Activated naive CD4-positive, alpha-beta T cell treated with anti-CD3 and anti-CD28 coated beads for 36 hours (primary cell): Measurements from ENCODE around the gene KRTAP5-8. TPM values are rescaled to one million over a fixed set of nuclear protein-coding genes. Genes with fewer than 3 reads are reported as not detected.
A peak's percentile ranks its signal among the peaks of the same experiment; 100 is the strongest.
"Not testable (repeated sequence)": the region's sequence is repeated elsewhere in the genome, so short reads cannot be mapped to it uniquely, and the experiment has no call there.

ENCODE experiments used
- CTCF ChIA-PET: fragments of 350-600 bp; sonication (Branson Sonifier 250); formaldehyde crosslinking; loops from one replicate; lab custom pipeline; 2021; ENCODE audit warnings: antibody characterized with exemption; lab: Charles Lee
- DNase-seq: peaks from one replicate; pipeline ENCODE4 v3.0.0-alpha.2; 2020
- H3K27ac Mint-ChIP-seq: one replicate; pipeline ENCODE4 v1.8.0; 2021; ENCODE audit warnings: mild to moderate bottlenecking, mixed read lengths
- H3K27me3 Mint-ChIP-seq: one replicate; pipeline ENCODE4 v1.8.0; 2021; ENCODE audit warnings: low read depth, mixed read lengths
- H3K36me3 Mint-ChIP-seq: one replicate; pipeline ENCODE4 v1.8.0; 2021; ENCODE audit warnings: low read depth, mixed read lengths
- H3K4me1 Mint-ChIP-seq: one replicate; pipeline ENCODE4 v1.8.0; 2021; ENCODE audit warnings: low read depth, mixed read lengths
- H3K4me3 Mint-ChIP-seq: one replicate; pipeline ENCODE4 v1.8.0; 2021; ENCODE audit warnings: mild to moderate bottlenecking, moderate library complexity, mixed read lengths
- H3K9me3 Mint-ChIP-seq: one replicate; pipeline ENCODE4 v1.8.0; 2021; ENCODE audit warnings: mixed read lengths
- intact Hi-C: fragments of 100-400 bp; cut with micrococcal nuclease; formaldehyde crosslinking; loops from one replicate; pipeline ENCODE4 v1.15.1; 2023
- total RNA-seq, 2 experiments: library from RNA; stranded (reverse); gene quantifications; one replicate each; pipeline ENCODE4 v1.2.3, GENCODE V29; 2021

KRTAP5-8 gene
- not detected for total RNA-seq

DNA sequence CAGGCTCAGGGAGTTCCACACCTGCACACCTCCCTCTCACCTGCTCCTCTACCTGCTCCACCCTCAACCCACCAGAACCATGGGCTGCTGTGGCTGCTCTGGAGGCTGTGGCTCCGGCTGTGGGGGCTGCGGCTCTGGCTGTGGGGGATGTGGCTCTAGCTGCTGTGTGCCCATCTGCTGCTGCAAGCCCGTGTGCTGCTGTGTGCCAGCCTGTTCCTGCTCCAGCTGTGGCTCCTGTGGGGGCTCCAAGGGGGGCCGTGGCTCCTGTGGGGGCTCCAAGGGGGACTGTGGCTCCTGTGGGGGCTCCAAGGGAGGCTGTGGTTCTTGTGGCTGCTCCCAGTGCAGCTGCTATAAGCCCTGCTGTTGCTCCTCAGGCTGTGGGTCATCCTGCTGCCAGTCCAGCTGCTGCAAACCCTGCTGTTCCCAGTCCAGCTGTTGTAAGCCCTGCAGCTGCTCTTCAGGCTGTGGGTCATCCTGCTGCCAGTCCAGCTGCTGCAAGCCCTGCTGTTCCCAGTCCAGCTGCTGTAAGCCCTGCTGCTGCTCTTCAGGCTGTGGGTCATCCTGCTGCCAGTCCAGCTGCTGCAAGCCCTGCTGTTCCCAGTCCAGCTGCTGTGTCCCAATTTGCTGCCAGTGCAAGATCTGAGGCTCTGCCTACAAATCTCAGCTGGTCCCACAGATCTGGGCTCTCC, at the start of gene KRTAP5-8:
KRTAP5-8 (plus strand) TSS at position 49 of the 689 bp plus-strand sequence; CDS start at position 80, 31 bp downstream.
- CTCF ChIA-PET, result not testable (repeated sequence)

GRCh38 chr11:71488681-71489270, 49.0 kb upstream of the KRTAP5-8 start:
- Mint-ChIP-seq H3K4me3 (no peak overlapping the region), H3K27ac (peak overlapping the region; percentile 69), H3K9me3 (no peaks in the 10 kb centered on the region), H3K36me3 (peaks cover 72% of the 10 kb centered on the region), H3K27me3 (no peaks in the 10 kb centered on the region), H3K4me1 (peaks cover 23% of the 10 kb centered on the region)
- intact Hi-C loops, result loop anchor here (2.0 kb wide), 1 partner anchor 40 kb away; the partner anchor contains the start of gene DHCR7
- CTCF ChIA-PET, result interaction anchor here (0.6 kb wide), 1 partner anchor 64 kb away, joined by 3 read pairs; no protein-coding TSS in a partner anchor
- DNase-seq, result no peak

More for the DNA sequence above, at the start of gene KRTAP5-8:
- H3K27me3 Mint-ChIP-seq, H3K4me1 Mint-ChIP-seq, H3K27ac Mint-ChIP-seq, DNase-seq, H3K4me3 Mint-ChIP-seq, H3K36me3 Mint-ChIP-seq, intact Hi-C loops: not testable (repeated sequence)
- H3K9me3 Mint-ChIP-seq, result peaks cover 12% of the 10 kb centered on the region

DNA sequence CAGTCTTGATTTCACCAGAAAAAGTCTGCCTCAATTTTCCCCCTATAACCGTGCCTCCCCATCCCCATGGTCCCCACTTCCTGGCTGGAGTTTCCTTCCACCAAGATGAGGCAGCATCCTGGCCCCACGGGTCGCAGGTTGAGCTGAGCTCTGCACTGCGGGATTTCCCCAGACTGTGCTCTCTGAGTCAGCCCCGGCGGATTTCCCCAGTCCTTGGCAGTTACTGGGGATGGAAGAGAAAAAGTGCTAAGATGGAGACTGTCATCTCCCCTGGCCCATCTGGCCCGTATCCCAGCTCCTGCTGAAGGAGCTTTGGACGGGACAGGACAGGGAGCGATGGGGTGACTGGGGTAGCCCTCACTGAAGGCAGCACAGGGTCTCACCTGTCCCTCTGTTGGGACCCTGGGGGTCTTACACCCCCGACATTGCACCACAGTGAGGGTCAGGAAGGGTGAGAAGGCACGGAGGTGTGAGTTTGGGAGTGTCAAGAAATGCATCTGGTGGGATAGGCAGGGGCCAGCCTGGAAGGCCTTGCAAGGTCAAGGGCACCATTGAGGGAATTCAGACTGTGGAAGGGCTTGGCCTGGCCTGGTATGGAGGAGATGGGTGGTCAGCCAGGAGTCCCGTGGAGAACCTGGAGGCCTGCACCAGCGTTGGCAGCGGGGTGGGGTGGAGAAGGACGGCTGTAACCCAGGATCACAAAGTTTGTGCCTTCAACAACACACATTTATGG, 48.3 kb upstream of the KRTAP5-8 start:
- peak; percentile 92 for DNase-seq
- Mint-ChIP-seq H3K4me1 (peaks cover 23% of the 10 kb centered on the region), H3K36me3 (peaks cover 69% of the 10 kb centered on the region), H3K27me3 (no peaks in the 10 kb centered on the region), H3K27ac (peak overlapping the region; percentile 69), H3K9me3 (no peaks in the 10 kb centered on the region), H3K4me3 (no peak overlapping the region)
- intact Hi-C loops, result loop anchor here (2.0 kb wide), 1 partner anchor 41 kb away; the partner anchor contains the start of gene DHCR7
- CTCF ChIA-PET, result interaction anchor here (0.6 kb wide), 1 partner anchor 63 kb away, joined by 3 read pairs; no protein-coding TSS in a partner anchor

GRCh38 chr11:71490044-71490730, 47.6 kb upstream of the KRTAP5-8 start:
- CTCF ChIA-PET, result no interaction called here
- no peaks in the 10 kb centered on the region for H3K27me3 Mint-ChIP-seq
- intact Hi-C loops, result no loop called here
- H3K27ac Mint-ChIP-seq, result peak overlapping the region; percentile 38
- peaks cover 69% of the 10 kb centered on the region for H3K36me3 Mint-ChIP-seq
- no peak overlapping the region for H3K4me3 Mint-ChIP-seq
- H3K4me1 Mint-ChIP-seq, result peaks cover 23% of the 10 kb centered on the region
- no peaks in the 10 kb centered on the region for H3K9me3 Mint-ChIP-seq
- DNase-seq, result no peak

GRCh38 chr11:71490731-71491390, 47.0 kb upstream of the KRTAP5-8 start:
- DNase-seq, result no peak
- CTCF ChIA-PET, result no interaction called here
- no peak overlapping the region for H3K4me3 Mint-ChIP-seq
- H3K27ac Mint-ChIP-seq, result no peak overlapping the region
- H3K9me3 Mint-ChIP-seq, result no peaks in the 10 kb centered on the region
- H3K4me1 Mint-ChIP-seq, result peaks cover 23% of the 10 kb centered on the region
- intact Hi-C loops, result no loop called here
- no peaks in the 10 kb centered on the region for H3K27me3 Mint-ChIP-seq
- H3K36me3 Mint-ChIP-seq, result peaks cover 69% of the 10 kb centered on the region

DNA sequence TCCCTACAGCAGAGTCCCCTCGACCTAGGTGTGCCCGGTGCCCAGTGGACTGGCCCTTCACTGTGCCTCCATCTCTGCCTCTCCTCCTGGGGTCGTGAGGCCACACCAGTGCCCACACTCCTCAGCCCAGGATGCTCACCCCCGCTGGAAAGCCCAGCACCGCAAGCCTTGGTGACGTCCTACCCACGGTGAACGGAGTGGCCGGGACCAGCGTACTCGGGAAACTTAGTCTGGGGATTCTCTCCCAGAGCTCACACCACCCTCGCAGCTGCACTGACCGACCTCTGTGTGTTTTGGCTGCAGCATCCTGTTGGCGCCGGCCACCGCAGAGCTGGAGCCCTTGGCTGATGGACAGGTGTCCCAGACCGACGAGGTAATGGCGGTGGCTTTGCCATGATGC, 46.3 kb upstream of the KRTAP5-8 start:
- CTCF ChIA-PET, result no interaction called here
- H3K36me3 Mint-ChIP-seq, result peaks cover 67% of the 10 kb centered on the region

DNA sequence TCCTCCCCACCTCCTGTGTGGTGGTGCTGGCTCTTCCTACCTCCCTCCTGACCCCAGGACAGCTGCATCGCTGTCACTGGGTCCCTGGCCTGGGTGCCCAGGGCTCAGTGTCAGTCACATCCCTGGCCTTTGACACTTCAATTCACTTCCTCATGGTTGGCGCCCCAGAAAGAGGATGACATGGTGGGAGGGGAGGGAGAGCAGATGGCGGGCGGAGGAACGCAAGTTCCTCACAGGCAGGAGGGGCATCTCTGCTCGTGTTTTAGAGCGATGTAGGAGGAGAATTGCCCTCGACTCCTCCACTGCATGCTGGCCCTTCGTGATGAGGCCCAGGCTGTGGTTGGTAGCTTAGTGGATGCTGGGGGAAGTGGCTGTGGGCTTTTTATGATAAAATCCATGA, 45.9 kb upstream of the KRTAP5-8 start:
- H3K27ac Mint-ChIP-seq, result no peak overlapping the region
- no peak for DNase-seq
- CTCF ChIA-PET, result no interaction called here
- H3K36me3 Mint-ChIP-seq, result peaks cover 70% of the 10 kb centered on the region
- H3K27me3 Mint-ChIP-seq, result no peaks in the 10 kb centered on the region
- intact Hi-C loops, result no loop called here
- H3K4me3 Mint-ChIP-seq, result no peak overlapping the region
- H3K4me1 Mint-ChIP-seq, result peaks cover 23% of the 10 kb centered on the region
- no peaks in the 10 kb centered on the region for H3K9me3 Mint-ChIP-seq

More for the DNA sequence above, 46.3 kb upstream of the KRTAP5-8 start:
- no peak for DNase-seq
- Mint-ChIP-seq H3K27ac (no peak overlapping the region), H3K27me3 (no peaks in the 10 kb centered on the region), H3K4me3 (no peak overlapping the region), H3K4me1 (peaks cover 23% of the 10 kb centered on the region), H3K9me3 (no peaks in the 10 kb centered on the region)
- intact Hi-C loops, result no loop called here

- DNase-seq, result no peak
- Mint-ChIP-seq H3K27me3 (no peaks in the 10 kb centered on the region), H3K9me3 (no peaks in the 10 kb centered on the region), H3K27ac (no peak overlapping the region), H3K4me3 (no peak overlapping the region), H3K36me3 (peaks cover 74% of the 10 kb centered on the region), H3K4me1 (peaks cover 2% of the 10 kb centered on the region)
- CTCF ChIA-PET, result no interaction called here
- intact Hi-C loops, result no loop called here
Observed at GRCh38 chr11:71495286-71496230, 42.3 kb upstream of the KRTAP5-8 start.

DNA sequence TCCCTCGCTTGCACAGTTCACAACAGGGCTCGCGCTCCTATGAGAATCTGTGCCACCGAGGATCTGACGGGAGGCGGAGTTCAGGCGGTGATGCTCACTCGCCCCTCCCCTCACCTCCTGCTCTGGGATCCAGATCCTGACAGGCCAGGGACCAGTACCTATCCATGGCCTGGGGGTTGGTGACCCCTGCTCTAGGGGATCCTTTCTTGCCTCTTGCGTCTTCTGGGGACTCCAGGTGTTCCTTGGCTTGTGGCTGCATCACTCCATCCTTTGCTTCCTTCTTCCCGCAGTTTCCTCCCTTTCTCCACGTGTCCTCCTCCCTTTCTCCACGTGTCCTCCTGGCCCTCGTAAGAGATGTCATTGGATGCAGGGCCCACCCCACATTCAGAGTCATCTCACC, 41.4 kb upstream of the KRTAP5-8 start:
- DNase-seq, result no peak
- intact Hi-C loops, result no loop called here
- no peak overlapping the region for H3K27ac Mint-ChIP-seq
- CTCF ChIA-PET, result no interaction called here
- no peaks in the 10 kb centered on the region for H3K9me3 Mint-ChIP-seq
- no peaks in the 10 kb centered on the region for H3K27me3 Mint-ChIP-seq
- H3K4me1 Mint-ChIP-seq, result peaks cover 2% of the 10 kb centered on the region
- no peak overlapping the region for H3K4me3 Mint-ChIP-seq
- peaks cover 69% of the 10 kb centered on the region for H3K36me3 Mint-ChIP-seq

DNA sequence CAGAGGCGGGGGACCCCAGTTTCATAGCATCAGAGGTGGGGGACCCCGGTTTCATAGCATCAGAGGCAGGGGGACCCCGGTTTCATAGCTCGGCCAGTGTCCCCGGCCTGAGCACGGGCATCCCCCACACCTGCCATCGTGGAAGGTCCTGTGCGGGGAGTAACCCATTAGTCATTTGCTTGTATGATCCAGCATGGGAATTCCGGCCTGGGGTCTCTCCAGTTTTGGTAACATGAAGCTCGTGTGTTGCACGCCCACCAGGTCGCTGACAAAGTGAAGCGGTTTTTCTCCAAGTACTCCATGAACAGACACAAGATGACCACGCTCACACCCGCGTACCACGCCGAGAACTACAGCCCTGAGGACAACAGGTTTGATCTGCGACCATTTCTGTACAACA, 39.7 kb upstream of the KRTAP5-8 start:
- Mint-ChIP-seq H3K27me3 (no peaks in the 10 kb centered on the region), H3K27ac (no peak overlapping the region), H3K4me1 (peaks cover 2% of the 10 kb centered on the region), H3K9me3 (no peaks in the 10 kb centered on the region), H3K4me3 (no peak overlapping the region), H3K36me3 (peaks cover 62% of the 10 kb centered on the region)
- no peak for DNase-seq
- CTCF ChIA-PET, result no interaction called here
- intact Hi-C loops, result no loop called here

GRCh38 chr11:71499125-71499524, 38.7 kb upstream of the KRTAP5-8 start:
- no peaks in the 10 kb centered on the region for H3K9me3 Mint-ChIP-seq
- H3K27me3 Mint-ChIP-seq, result no peaks in the 10 kb centered on the region
- CTCF ChIA-PET, result no interaction called here
- no peak for DNase-seq
- H3K4me1 Mint-ChIP-seq, result peaks cover 2% of the 10 kb centered on the region
- H3K4me3 Mint-ChIP-seq, result no peak overlapping the region
- peaks cover 67% of the 10 kb centered on the region for H3K36me3 Mint-ChIP-seq
- intact Hi-C loops, result no loop called here
- H3K27ac Mint-ChIP-seq, result no peak overlapping the region
